Activated T-cell treated with anti-CD3 and anti-CD28 coated beads, Interleukin-2, amount 50 U/mL, for 72 hours (primary cell): ENCODE results near the gene MAGI2. TPM values are rescaled to one million over a fixed set of nuclear protein-coding genes. Genes with fewer than 3 reads are reported as not detected.

Source experiments
- ATAC-seq, 2 donors: fragments of 150-1000 bp; cut with Tn5 transposase; replicated peaks in 1 of 2; 2 replicates each; pipeline ENCODE4 v1.10.0; 2021; ENCODE audit warnings: moderate library complexity in 2 of 2, mild to moderate bottlenecking in 1 of 2
- DNase-seq, 2 donors: peaks; one replicate each; pipeline ENCODE4 v3.0.0; 2021 to 2022; ENCODE audit warnings: mixed read lengths in 1 of 2
- H3K27ac Mint-ChIP-seq: one replicate; pipeline ENCODE4 v1.8.0; 2022; ENCODE audit warnings: mild to moderate bottlenecking, moderate library complexity, mixed read lengths
- H3K27me3 Mint-ChIP-seq: one replicate; pipeline ENCODE4 v1.8.0; 2022; ENCODE audit warnings: low read depth, mixed read lengths
- H3K36me3 Mint-ChIP-seq, 2 donors: one replicate each; pipeline ENCODE4 v1.8.0; 2022; ENCODE audit warnings: mixed read lengths in 2 of 2, mild to moderate bottlenecking in 1 of 2; ENCODE audit not compliant: insufficient read depth in 2 of 2
- H3K4me1 Mint-ChIP-seq: one replicate; pipeline ENCODE4 v1.8.0; 2022; ENCODE audit warnings: low read depth, mixed read lengths
- H3K4me3 Mint-ChIP-seq, 2 donors: one replicate each; pipeline ENCODE4 v1.8.0; 2022; ENCODE audit warnings: mild to moderate bottlenecking in 2 of 2, mixed read lengths in 2 of 2, moderate library complexity in 2 of 2
- H3K9me3 Mint-ChIP-seq, 2 donors: one replicate each; pipeline ENCODE4 v1.8.0; 2022; ENCODE audit warnings: mixed read lengths in 2 of 2
- total RNA-seq, 2 donors: library from RNA; stranded (reverse); gene quantifications; one replicate each; pipeline ENCODE4 v1.2.3, GENCODE V29; 2022

Gene MAGI2
- total RNA-seq, 2 donors from 2014 or later: 0.31 to 0.44 TPM

DNA sequence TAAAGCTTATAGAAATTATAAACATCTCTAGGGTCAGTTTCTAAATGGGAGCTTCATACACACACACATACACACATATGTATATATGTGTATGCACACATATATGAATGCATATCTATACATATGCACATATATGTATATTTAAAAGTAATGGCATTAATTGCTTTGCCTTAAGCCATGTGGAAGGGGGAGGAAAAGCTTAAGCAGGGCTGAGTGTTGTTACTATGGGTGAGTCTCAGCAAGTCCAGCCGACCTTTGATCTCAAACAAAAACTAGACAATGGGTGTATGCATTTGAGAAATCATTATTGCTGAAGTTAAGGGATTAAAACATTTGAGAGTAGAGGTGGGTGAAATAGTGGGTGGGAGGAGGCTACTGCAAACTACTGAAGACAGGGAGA lies 546.7 kb downstream of the MAGI2 start:
- Mint-ChIP-seq H3K4me3 (no peak overlapping the region), H3K4me1 (no peaks in the 10 kb centered on the region), H3K27me3 (no peaks in the 10 kb centered on the region), H3K27ac (no peak overlapping the region), H3K9me3 (peaks cover 4 to 7% of the 10 kb centered on the region in 2 donors), H3K36me3 (no peaks in the 10 kb centered on the region)
- no peak for ATAC-seq
- DNase-seq: no peak

- H3K4me1 Mint-ChIP-seq: no peaks in the 10 kb centered on the region
- no peak overlapping the region for H3K4me3 Mint-ChIP-seq
- peaks cover 4 to 7% of the 10 kb centered on the region in 2 donors for H3K9me3 Mint-ChIP-seq
- H3K27me3 Mint-ChIP-seq: no peaks in the 10 kb centered on the region
- H3K27ac Mint-ChIP-seq: no peak overlapping the region
- no peak for DNase-seq
- no peak for ATAC-seq
- H3K36me3 Mint-ChIP-seq: no peaks in the 10 kb centered on the region
Measured at GRCh38 chr7:78905436-78905835, 548.0 kb downstream of the MAGI2 start.

- Mint-ChIP-seq H3K36me3 (no peaks in the 10 kb centered on the region), H3K4me1 (no peaks in the 10 kb centered on the region), H3K27me3 (no peaks in the 10 kb centered on the region), H3K9me3 (peaks cover 4 to 11% of the 10 kb centered on the region in 2 donors), H3K27ac (no peak overlapping the region), H3K4me3 (no peak overlapping the region)
- ATAC-seq (no peak), DNase-seq (no peak)
Measured at GRCh38 chr7:78904983-78905382, 548.5 kb downstream of the MAGI2 start.

DNA sequence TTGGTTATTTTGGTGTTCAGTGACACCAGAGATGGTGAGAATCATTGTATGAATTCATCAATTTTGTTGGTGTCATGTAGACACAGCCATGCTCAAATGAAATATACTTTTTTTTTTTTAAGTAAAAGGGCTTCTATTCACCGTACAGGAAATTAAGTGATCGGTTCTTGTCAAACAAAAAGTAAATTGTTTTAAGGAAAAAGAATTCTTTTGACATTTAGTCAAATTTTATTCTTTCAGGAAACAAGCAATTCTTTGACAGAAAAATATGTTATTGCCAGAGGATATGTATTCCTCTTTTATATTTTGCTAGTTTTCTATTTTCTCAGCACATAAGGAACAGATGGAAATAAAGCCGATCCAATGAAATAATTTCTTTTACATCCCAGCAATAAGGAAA lies 551.9 kb downstream of the MAGI2 start:
- Mint-ChIP-seq H3K4me1 (no peaks in the 10 kb centered on the region), H3K4me3 (no peak overlapping the region), H3K27me3 (no peaks in the 10 kb centered on the region), H3K36me3 (no peaks in the 10 kb centered on the region), H3K27ac (no peak overlapping the region), H3K9me3 (peaks cover 1 to 8% of the 10 kb centered on the region in 2 donors)
- DNase-seq (no peak), ATAC-seq (no peak)

DNA sequence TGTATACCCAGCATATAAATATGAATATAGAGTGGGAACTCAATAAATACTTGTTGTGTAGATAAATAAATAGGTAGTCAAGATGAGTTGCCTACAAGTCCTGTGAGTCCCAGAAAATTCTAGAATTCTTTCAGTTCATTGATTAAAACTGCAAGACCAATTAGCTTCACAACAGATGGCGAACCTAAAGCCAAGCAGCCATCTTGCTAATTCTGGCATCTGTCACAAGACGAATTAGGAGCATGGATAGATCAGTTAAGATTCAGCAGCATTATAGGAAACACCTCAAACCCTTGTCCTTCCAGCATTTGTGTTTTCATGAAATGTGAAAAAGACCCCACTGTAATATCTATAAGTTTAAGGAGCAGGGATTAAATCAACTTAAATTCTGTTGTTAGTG lies 552.7 kb downstream of the MAGI2 start:
- no peak overlapping the region for H3K27ac Mint-ChIP-seq
- H3K27me3 Mint-ChIP-seq: no peaks in the 10 kb centered on the region
- H3K36me3 Mint-ChIP-seq: no peaks in the 10 kb centered on the region
- no peak overlapping the region for H3K4me3 Mint-ChIP-seq
- ATAC-seq (no peak), DNase-seq (no peak)
- peaks cover 1 to 8% of the 10 kb centered on the region in 2 donors for H3K9me3 Mint-ChIP-seq
- no peaks in the 10 kb centered on the region for H3K4me1 Mint-ChIP-seq

GRCh38 chr7:78895393-78895792 lies 558.1 kb downstream of the MAGI2 start:
- Mint-ChIP-seq H3K27ac (no peak overlapping the region), H3K36me3 (no peaks in the 10 kb centered on the region), H3K4me3 (no peak overlapping the region), H3K9me3 (peaks cover 4 to 5% of the 10 kb centered on the region in 2 donors), H3K4me1 (no peaks in the 10 kb centered on the region), H3K27me3 (no peaks in the 10 kb centered on the region)
- DNase-seq (no peak), ATAC-seq (no peak)

DNA sequence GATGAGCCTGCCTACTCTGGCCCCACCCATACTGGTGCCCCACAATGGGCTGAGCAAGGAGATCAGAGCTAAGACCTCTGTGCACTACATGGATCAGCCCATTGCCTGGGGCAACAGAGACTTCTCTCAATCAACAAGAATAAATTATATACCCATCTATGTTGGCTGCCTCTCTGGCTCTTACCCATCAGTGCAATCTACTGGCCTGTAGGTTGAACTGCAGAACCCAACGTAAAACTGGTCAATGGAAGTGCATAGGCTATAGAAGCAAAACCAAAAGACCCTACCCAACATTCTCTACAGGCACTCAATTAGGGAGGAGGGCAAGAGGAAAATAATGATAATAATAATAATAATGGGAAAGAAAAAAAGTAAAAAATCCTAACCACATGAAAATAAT lies 574.3 kb downstream of the MAGI2 start:
- Mint-ChIP-seq H3K4me1 (no peaks in the 10 kb centered on the region), H3K27ac (no peak overlapping the region), H3K9me3 (peaks cover 1 to 16% of the 10 kb centered on the region in 2 donors), H3K27me3 (no peaks in the 10 kb centered on the region), H3K36me3 (peaks cover 0 to 1% of the 10 kb centered on the region in 2 donors), H3K4me3 (no peak overlapping the region)
- no peak for ATAC-seq
- no peak for DNase-seq

DNA sequence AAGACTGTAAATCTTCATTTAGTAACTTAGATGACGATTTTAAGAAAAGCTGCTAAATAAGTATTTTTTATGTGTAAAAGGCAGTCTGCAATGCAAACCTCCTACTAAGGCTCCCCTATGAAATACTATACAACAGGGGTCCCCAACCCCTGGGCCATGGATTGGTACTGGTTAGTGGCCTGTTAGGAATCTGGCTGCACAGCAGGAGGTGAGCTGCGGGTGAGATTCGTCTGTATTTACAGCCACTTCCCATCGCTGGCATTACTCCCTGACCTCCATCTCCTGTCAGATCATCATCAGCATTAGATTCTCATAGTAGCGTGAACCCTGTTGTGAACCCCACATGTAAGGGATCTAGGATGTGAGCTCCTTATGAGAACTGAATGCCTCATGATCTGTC lies 580.4 kb downstream of the MAGI2 start:
- ATAC-seq (no peak), DNase-seq (no peak)
- Mint-ChIP-seq H3K27me3 (no peaks in the 10 kb centered on the region), H3K4me3 (no peak overlapping the region), H3K27ac (no peak overlapping the region), H3K36me3 (peaks cover 0 to 1% of the 10 kb centered on the region in 2 donors), H3K4me1 (no peaks in the 10 kb centered on the region), H3K9me3 (peaks cover 3 to 7% of the 10 kb centered on the region in 2 donors)

- H3K36me3 Mint-ChIP-seq: peaks cover 0 to 2% of the 10 kb centered on the region in 2 donors
- no peak overlapping the region for H3K27ac Mint-ChIP-seq
- peaks cover 11 to 12% of the 10 kb centered on the region in 2 donors for H3K9me3 Mint-ChIP-seq
- DNase-seq (no peak), ATAC-seq (no peak)
- H3K4me3 Mint-ChIP-seq: no peak overlapping the region
- H3K4me1 Mint-ChIP-seq: no peaks in the 10 kb centered on the region
- no peaks in the 10 kb centered on the region for H3K27me3 Mint-ChIP-seq
Measured at GRCh38 chr7:78864339-78864738, 589.1 kb downstream of the MAGI2 start.

DNA sequence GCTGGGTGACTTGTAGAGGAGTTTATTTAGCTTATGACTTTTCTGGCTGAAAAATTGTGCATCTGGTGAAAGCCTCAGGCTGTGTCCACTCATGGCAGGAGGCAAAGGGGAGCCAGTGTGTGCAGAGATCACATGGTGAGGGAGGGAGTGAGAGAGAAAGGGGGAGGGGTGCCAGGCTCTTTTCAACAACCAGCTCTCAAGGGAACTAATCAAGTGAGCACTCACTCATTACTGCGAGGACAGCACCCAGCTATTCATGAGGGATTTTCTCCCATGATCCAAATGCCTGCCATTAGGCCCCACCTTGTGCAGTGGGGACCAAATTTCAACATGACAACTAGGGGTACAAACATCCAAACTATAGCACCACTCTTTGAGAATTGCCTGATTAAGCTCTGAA lies 590.2 kb downstream of the MAGI2 start:
- DNase-seq: no peak
- no peaks in the 10 kb centered on the region for H3K27me3 Mint-ChIP-seq
- peaks cover 0 to 2% of the 10 kb centered on the region in 2 donors for H3K36me3 Mint-ChIP-seq
- no peak for ATAC-seq
- no peak overlapping the region for H3K27ac Mint-ChIP-seq
- no peaks in the 10 kb centered on the region for H3K4me1 Mint-ChIP-seq
- no peak overlapping the region for H3K4me3 Mint-ChIP-seq
- H3K9me3 Mint-ChIP-seq: peaks cover 11 to 13% of the 10 kb centered on the region in 2 donors

- H3K36me3 Mint-ChIP-seq: peaks cover 0 to 2% of the 10 kb centered on the region in 2 donors
- no peak overlapping the region for H3K4me3 Mint-ChIP-seq
- peaks cover 9 to 13% of the 10 kb centered on the region in 2 donors for H3K9me3 Mint-ChIP-seq
- no peaks in the 10 kb centered on the region for H3K27me3 Mint-ChIP-seq
- ATAC-seq (no peak), DNase-seq (no peak)
- no peak overlapping the region for H3K27ac Mint-ChIP-seq
- H3K4me1 Mint-ChIP-seq: no peaks in the 10 kb centered on the region
Measured at GRCh38 chr7:78862411-78862900, 591.0 kb downstream of the MAGI2 start.

GRCh38 chr7:78852951-78853350 lies 600.5 kb downstream of the MAGI2 start:
- Mint-ChIP-seq H3K9me3 (peaks cover 0 to 2% of the 10 kb centered on the region in 2 donors), H3K27me3 (no peaks in the 10 kb centered on the region), H3K36me3 (no peaks in the 10 kb centered on the region), H3K4me3 (no peak overlapping the region), H3K4me1 (no peaks in the 10 kb centered on the region), H3K27ac (no peak overlapping the region)
- ATAC-seq (no peak), DNase-seq (no peak)

GRCh38 chr7:78850093-78850740 lies 603.2 kb downstream of the MAGI2 start:
- Mint-ChIP-seq H3K27me3 (no peaks in the 10 kb centered on the region), H3K4me3 (no peak overlapping the region), H3K9me3 (peaks cover 0 to 3% of the 10 kb centered on the region in 2 donors), H3K27ac (no peak overlapping the region), H3K36me3 (no peaks in the 10 kb centered on the region), H3K4me1 (no peaks in the 10 kb centered on the region)
- DNase-seq: no peak
- no peak for ATAC-seq

DNA sequence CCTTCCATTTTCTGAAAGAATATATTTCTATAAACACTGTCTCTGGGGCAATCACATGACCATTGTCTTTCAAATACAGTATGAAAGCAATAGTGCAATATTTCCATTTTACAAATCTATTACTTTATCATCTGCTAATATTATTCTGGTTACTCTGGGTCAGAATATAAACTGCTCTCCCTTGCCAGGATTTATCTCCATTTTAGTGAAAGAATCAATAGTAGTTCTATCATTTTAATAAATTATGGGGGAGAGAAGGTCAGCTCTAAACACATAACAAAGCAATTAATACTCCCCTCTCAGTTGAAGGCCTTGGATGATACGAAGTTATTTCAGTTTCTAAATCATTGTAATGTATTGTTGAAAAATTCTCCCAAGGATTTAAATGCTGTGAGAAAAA lies 608.3 kb downstream of the MAGI2 start:
- H3K4me3 Mint-ChIP-seq: no peak overlapping the region
- no peak overlapping the region for H3K27ac Mint-ChIP-seq
- peaks cover 3 to 4% of the 10 kb centered on the region in 2 donors for H3K9me3 Mint-ChIP-seq
- no peak for ATAC-seq
- no peak for DNase-seq
- H3K4me1 Mint-ChIP-seq: no peaks in the 10 kb centered on the region
- H3K36me3 Mint-ChIP-seq: no peaks in the 10 kb centered on the region
- H3K27me3 Mint-ChIP-seq: no peaks in the 10 kb centered on the region
